ENCODE results near the gene MYLK3. TPM values are rescaled to one million over a fixed set of nuclear protein-coding genes. Genes with fewer than 3 reads are reported as not detected.

MYLK3 gene
- total and polyA plus RNA-seq, 2 donors (not counting 3 experiments of a cell fraction or from before 2014, with no cell fraction given) = not detected

DNA sequence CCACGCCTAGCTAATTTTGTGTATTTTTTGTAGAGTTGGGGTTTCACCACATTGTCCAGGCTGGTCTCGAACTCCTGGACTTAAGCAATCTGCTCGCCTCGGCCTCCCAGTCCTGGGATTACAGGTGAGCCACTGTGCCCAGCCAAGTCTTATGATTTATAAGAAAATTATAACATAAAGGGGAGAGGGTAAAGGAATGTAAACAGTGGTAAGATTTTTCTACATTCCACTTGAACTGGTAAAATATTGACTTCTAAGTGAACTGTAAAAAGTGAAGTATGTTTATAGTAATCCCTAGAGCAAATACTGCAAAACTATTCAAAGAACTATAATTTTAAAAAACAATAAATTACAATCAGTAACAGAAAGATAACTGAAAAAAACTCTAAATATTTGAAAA lies 49.4 kb upstream of the MYLK3 start:
- H3K9me3 ChIP-seq (replicated peaks; ENCODE audit: control insufficient read depth, insufficient read depth, low read length) = no peaks in the 10 kb centered on the region
- FAIRE-seq = no peak
- no peak for DNase-seq (ENCODE audit: low read depth, low spot score)
- H3K9me1 ChIP-seq (replicated peaks; ENCODE audit: control insufficient read depth, extremely low read depth, insufficient read depth, low read length) = no peaks in the 10 kb centered on the region
- no TSS peak for BruUV-seq (replicated peaks)
- intact Hi-C loops (cut with micrococcal nuclease) (no loop called here), dilution Hi-C loops (cut with MboI; ENCODE audit: extremely low pct_ligation_motif_present, low sequenced_read_pairs) (no loop called here)
- CTCF ChIA-PET = interaction anchor here (1.2 to 1.7 kb wide), 3 partner anchors 9 to 13 kb away, joined by 3 to 4 read pairs (median 3); no protein-coding TSS in a partner anchor
- no peak overlapping the region for H3K4me2 ChIP-seq (ENCODE audit: insufficient read depth, low read length)
- no peaks in the 10 kb centered on the region for H3K27me3 ChIP-seq (ENCODE audit: control insufficient read depth in 2 of 2, insufficient read depth in 2 of 2, low read length in 2 of 2)
- H3K79me2 ChIP-seq (ENCODE audit: control insufficient read depth, insufficient read depth, low read length) = no peaks in the 10 kb centered on the region
- TF ChIP-seq POLR2AphosphoS5 (IDR thresholded peaks at IDR 0.05; ENCODE audit: insufficient read depth, low read depth, low read length) (no peak), POLR2A (IDR thresholded peaks at IDR 0.05; ENCODE audit: low read depth, low read length) (no peak), GATA2 (IDR thresholded peaks at IDR 0.05; ENCODE audit: insufficient read depth, insufficient read length, low read depth, low read length) (no peak)
- no peak overlapping the region for H3K4me3 ChIP-seq (replicated peaks in 1 of 3; ENCODE audit: insufficient read depth in 1 of 3, low read depth in 1 of 3, low read length in 3 of 3)
- no peaks in the 10 kb centered on the region for H4K20me1 ChIP-seq (replicated peaks; ENCODE audit: control insufficient read depth, extremely low read depth, insufficient read depth, low read length)
- H3K36me3 ChIP-seq (ENCODE audit: control insufficient read depth in 2 of 2, extremely low read depth in 1 of 2, insufficient read depth in 2 of 2, low read length in 2 of 2) = peaks cover 0 to 1% of the 10 kb centered on the region in 2 experiments
- POLR2A ChIA-PET = no interaction called here
- H3K27ac ChIP-seq (ENCODE audit: insufficient read depth, low read depth, low read length) = no peak overlapping the region
- H2AFZ ChIP-seq (ENCODE audit: low read depth, low read length) = no peak overlapping the region
- no peaks in the 10 kb centered on the region for H3K4me1 ChIP-seq (ENCODE audit: control insufficient read depth, extremely low read depth, insufficient read depth, low read length)
- H3K9ac ChIP-seq (replicated peaks; ENCODE audit: extremely low read depth, insufficient read depth, low read length) = no peak overlapping the region

DNA sequence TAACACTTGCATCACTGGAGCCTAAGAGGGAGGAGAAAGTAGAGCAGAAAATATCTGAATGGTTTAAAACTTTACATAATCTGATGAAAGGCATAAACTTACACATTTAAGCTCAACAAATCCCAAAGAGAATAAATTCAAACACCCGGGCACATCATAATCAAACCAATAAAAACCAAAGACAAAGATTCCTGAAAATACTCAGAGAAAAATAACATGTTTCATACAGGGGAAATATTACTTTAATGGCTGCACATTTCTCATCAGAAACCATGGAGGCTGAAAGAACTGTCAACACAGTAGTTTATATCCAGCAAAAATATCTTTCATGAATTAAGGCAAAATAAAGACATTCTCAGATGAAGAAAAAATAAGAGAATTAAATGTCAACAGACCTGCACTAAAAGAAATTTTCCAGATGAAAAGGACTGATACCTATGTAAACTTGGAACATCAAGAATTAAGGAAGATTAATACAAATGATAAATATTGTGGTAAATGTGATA lies 48.7 kb upstream of the MYLK3 start:
- FAIRE-seq (no peak), DNase-seq (ENCODE audit: low read depth, low spot score) (no peak)
- no peaks in the 10 kb centered on the region for H3K9me3 ChIP-seq (replicated peaks; ENCODE audit: control insufficient read depth, insufficient read depth, low read length)
- H3K9ac ChIP-seq (replicated peaks; ENCODE audit: extremely low read depth, insufficient read depth, low read length) = no peak overlapping the region
- POLR2A ChIA-PET = no interaction called here
- H3K27ac ChIP-seq (ENCODE audit: insufficient read depth, low read depth, low read length) = no peak overlapping the region
- no peak overlapping the region for H3K4me2 ChIP-seq (ENCODE audit: insufficient read depth, low read length)
- H3K27me3 ChIP-seq (ENCODE audit: control insufficient read depth in 2 of 2, insufficient read depth in 2 of 2, low read length in 2 of 2) = no peaks in the 10 kb centered on the region
- no peaks in the 10 kb centered on the region for H3K79me2 ChIP-seq (ENCODE audit: control insufficient read depth, insufficient read depth, low read length)
- dilution Hi-C loops (cut with MboI; ENCODE audit: extremely low pct_ligation_motif_present, low sequenced_read_pairs) (no loop called here), intact Hi-C loops (cut with micrococcal nuclease) (no loop called here)
- CTCF ChIA-PET = interaction anchor here (1.7 kb wide), 1 partner anchor 12 kb away, joined by 4 read pairs; no protein-coding TSS in a partner anchor
- no peak overlapping the region for H3K4me3 ChIP-seq (replicated peaks in 1 of 3; ENCODE audit: insufficient read depth in 1 of 3, low read depth in 1 of 3, low read length in 3 of 3)
- no peaks in the 10 kb centered on the region for H4K20me1 ChIP-seq (replicated peaks; ENCODE audit: control insufficient read depth, extremely low read depth, insufficient read depth, low read length)
- H3K9me1 ChIP-seq (replicated peaks; ENCODE audit: control insufficient read depth, extremely low read depth, insufficient read depth, low read length) = no peaks in the 10 kb centered on the region
- H3K36me3 ChIP-seq (ENCODE audit: control insufficient read depth in 2 of 2, extremely low read depth in 1 of 2, insufficient read depth in 2 of 2, low read length in 2 of 2) = no peaks in the 10 kb centered on the region
- H3K4me1 ChIP-seq (ENCODE audit: control insufficient read depth, extremely low read depth, insufficient read depth, low read length) = no peaks in the 10 kb centered on the region
- BruUV-seq (replicated peaks) = no TSS peak
- TF ChIP-seq, protein P1, sequence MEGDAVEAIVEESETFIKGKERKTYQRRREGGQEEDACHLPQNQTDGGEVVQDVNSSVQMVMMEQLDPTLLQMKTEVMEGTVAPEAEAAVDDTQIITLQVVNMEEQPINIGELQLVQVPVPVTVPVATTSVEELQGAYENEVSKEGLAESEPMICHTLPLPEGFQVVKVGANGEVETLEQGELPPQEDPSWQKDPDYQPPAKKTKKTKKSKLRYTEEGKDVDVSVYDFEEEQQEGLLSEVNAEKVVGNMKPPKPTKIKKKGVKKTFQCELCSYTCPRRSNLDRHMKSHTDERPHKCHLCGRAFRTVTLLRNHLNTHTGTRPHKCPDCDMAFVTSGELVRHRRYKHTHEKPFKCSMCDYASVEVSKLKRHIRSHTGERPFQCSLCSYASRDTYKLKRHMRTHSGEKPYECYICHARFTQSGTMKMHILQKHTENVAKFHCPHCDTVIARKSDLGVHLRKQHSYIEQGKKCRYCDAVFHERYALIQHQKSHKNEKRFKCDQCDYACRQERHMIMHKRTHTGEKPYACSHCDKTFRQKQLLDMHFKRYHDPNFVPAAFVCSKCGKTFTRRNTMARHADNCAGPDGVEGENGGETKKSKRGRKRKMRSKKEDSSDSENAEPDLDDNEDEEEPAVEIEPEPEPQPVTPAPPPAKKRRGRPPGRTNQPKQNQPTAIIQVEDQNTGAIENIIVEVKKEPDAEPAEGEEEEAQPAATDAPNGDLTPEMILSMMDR (IDR thresholded peaks at IDR 0.05; ENCODE audit: extremely low read depth in 1 of 2, insufficient read depth in 1 of 2, low read depth in 1 of 2, low read length in 2 of 2) = no peak
- no peak for TF ChIP-seq EZH2 (IDR thresholded peaks at IDR 0.05; ENCODE audit: borderline replicate concordance, low read depth, low read length, severe bottlenecking)
- no peak for TF ChIP-seq FOS (IDR thresholded peaks at IDR 0.05; ENCODE audit: borderline replicate concordance, insufficient read depth, low read length)
- no peak for TF ChIP-seq GATA2 (IDR thresholded peaks at IDR 0.05; ENCODE audit: insufficient read depth, insufficient read length, low read depth, low read length)
- no peak for TF ChIP-seq MYC (IDR thresholded peaks at IDR 0.05; ENCODE audit: low read depth, low read length)
- TF ChIP-seq, protein P2, sequence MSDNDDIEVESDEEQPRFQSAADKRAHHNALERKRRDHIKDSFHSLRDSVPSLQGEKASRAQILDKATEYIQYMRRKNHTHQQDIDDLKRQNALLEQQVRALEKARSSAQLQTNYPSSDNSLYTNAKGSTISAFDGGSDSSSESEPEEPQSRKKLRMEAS (IDR thresholded peaks at IDR 0.05; ENCODE audit: insufficient read depth, insufficient read length) = no peak
- TF ChIP-seq POLR2A (IDR thresholded peaks at IDR 0.05; ENCODE audit: low read depth, low read length) = no peak
- no peak for TF ChIP-seq POLR2AphosphoS5 (IDR thresholded peaks at IDR 0.05; ENCODE audit: insufficient read depth, low read depth, low read length)
- no peak for TF ChIP-seq JUN (IDR thresholded peaks at IDR 0.05; ENCODE audit: borderline replicate concordance, insufficient read depth, insufficient read length, low read depth)
- no peak overlapping the region for H2AFZ ChIP-seq (ENCODE audit: low read depth, low read length)
